GM12878 (cell line): ENCODE results near the gene INTS6. TPM values are rescaled to one million over a fixed set of nuclear protein-coding genes. Genes with fewer than 3 reads are reported as not detected.

Source experiments
- ATAC-seq: fragments of 200-7000 bp; cut with Tn5 transposase; 3 replicates; pipeline ENCODE4 v1.9.1; 2020; ENCODE audit warnings: mild to moderate bottlenecking, moderate library complexity
- BruUV-seq: library from RNA; stranded (reverse); fragments of 400-500 nt; replicated peaks from 2 replicates; lab custom pipeline; 2021; lab: Mats Ljungman, UMichigan
- CTCF ChIA-PET: fragments of 300-600 bp; sonication (Branson Sonifier 250); formaldehyde crosslinking; extraction: SDS; loops from one replicate; lab custom pipeline; 2021; ENCODE audit warnings: inconsistent platforms; lab: Yijun Ruan, JAX
- POLR2A ChIA-PET: fragments of 350-600 bp; formaldehyde crosslinking; extraction: SDS; loops from one replicate; lab custom pipeline; 2021; ENCODE audit warnings: inconsistent platforms; lab: Charles Lee
- RAD21 ChIA-PET: fragments of 300-600 bp; sonication (Branson Sonifier 250); formaldehyde crosslinking; loops from one replicate; lab custom pipeline; 2023; ENCODE audit warnings: antibody characterized with exemption; ENCODE audit not compliant: unreplicated experiment; lab: Charles Lee
- SMC1A ChIA-PET: fragments of 300-600 bp; sonication (Branson Sonifier 250); formaldehyde crosslinking; loops from one replicate; lab custom pipeline; 2023; ENCODE audit not compliant: unreplicated experiment, uncharacterized antibody; lab: Charles Lee
- DNase-seq: peaks from one replicate; pipeline ENCODE4 v3.0.0-alpha.2; 2011; ENCODE audit warnings: low read depth, low spot score
- FAIRE-seq: peaks from 3 replicates; lab custom pipeline; 2011; peaks lifted over from hg19 to GRCh38; lab: Jason Lieb, UNC
- H2AFZ ChIP-seq: 2 replicates; pipeline ENCODE4 v1.6.0; 2011; ENCODE audit warnings: low read depth, low read length, control low read depth; ENCODE audit not compliant: control insufficient read depth
- H3K27ac ChIP-seq: 2 replicates; pipeline ENCODE4 v1.5.1; 2011; ENCODE audit warnings: control low read depth; ENCODE audit not compliant: control insufficient read depth, insufficient read depth
- H3K27me3 ChIP-seq, 2 experiments: replicated peaks in 1 of 2; 2 replicates each; pipeline versions ENCODE4 v1.6.0 to v1.6.1; 2011; ENCODE audit warnings: low read length in 1 of 2; ENCODE audit not compliant: control insufficient read depth in 2 of 2, insufficient read depth in 2 of 2
- H3K36me3 ChIP-seq, 2 experiments: 2 replicates each; pipeline ENCODE4 v1.5.1; 2011; ENCODE audit warnings: low read length in 1 of 2; ENCODE audit not compliant: control insufficient read depth in 2 of 2, insufficient read depth in 2 of 2
- H3K4me1 ChIP-seq: 2 replicates; pipeline ENCODE4 v1.6.1; 2011; ENCODE audit warnings: mild to moderate bottlenecking, low read length, moderate library complexity, mixed read lengths; ENCODE audit not compliant: control insufficient read depth, insufficient read depth
- H3K4me2 ChIP-seq: 2 replicates; pipeline ENCODE4 v1.6.0; 2011; ENCODE audit warnings: control low read depth; ENCODE audit not compliant: control insufficient read depth, insufficient read depth
- H3K4me3 ChIP-seq: fragments of 200-600 bp; sonication (generic); 2 replicates; pipeline ENCODE4 v1.5.1; 2016
- H3K79me2 ChIP-seq: 2 replicates; pipeline ENCODE4 v1.6.0; 2011; ENCODE audit warnings: low read length; ENCODE audit not compliant: control insufficient read depth, insufficient read depth
- H3K9ac ChIP-seq: 2 replicates; pipeline ENCODE4 v1.8.0; 2011; ENCODE audit warnings: low read length, control low read depth, mixed read lengths; ENCODE audit not compliant: control insufficient read depth, insufficient read depth
- H3K9me3 ChIP-seq: replicated peaks from 3 replicates; pipeline ENCODE4 v1.5.1; 2011; ENCODE audit warnings: mild to moderate bottlenecking, low read length; ENCODE audit not compliant: control insufficient read depth, insufficient read depth
- H4K20me1 ChIP-seq: 2 replicates; pipeline ENCODE4 v1.6.0; 2011; ENCODE audit not compliant: control insufficient read depth, insufficient read depth
- BHLHE40 ChIP-seq, 2 experiments: fragments of 450-650 bp in 1 of 2; IDR thresholded peaks; 2 replicates each; pipeline ENCODE4 v1.6.1; 2011 to 2017; ENCODE audit warnings: low read depth in 2 of 2, borderline replicate concordance in 1 of 2, improper control_type of control experiment in 1 of 2, low read length in 1 of 2, mild to moderate bottlenecking in 1 of 2
- CHD4 ChIP-seq: fragments of 200-600 bp; sonication (generic); IDR thresholded peaks from 2 replicates; pipeline ENCODE4 v1.6.1; 2016; ENCODE audit warnings: mild to moderate bottlenecking
- FOXK2 ChIP-seq: fragments of 450-650 bp; IDR thresholded peaks from 2 replicates; pipeline ENCODE4 v1.6.1; 2017; ENCODE audit warnings: mild to moderate bottlenecking, moderate library complexity
- IKZF2 ChIP-seq, 2 experiments: fragments of 450-650 bp; IDR thresholded peaks; 2 replicates each; pipeline ENCODE4 v1.6.1; 2017; ENCODE audit warnings: mild to moderate bottlenecking in 2 of 2, moderate library complexity in 2 of 2
- JUNB ChIP-seq: IDR thresholded peaks from 2 replicates; pipeline ENCODE4 v1.6.1; 2016; ENCODE audit warnings: antibody characterized with exemption, mild to moderate bottlenecking
- NBN ChIP-seq: fragments of 450-650 bp; IDR thresholded peaks from 2 replicates; pipeline ENCODE4 v1.6.1; 2016
- RAD21 ChIP-seq: IDR thresholded peaks from 2 replicates; pipeline ENCODE4 v1.6.1; 2011; ENCODE audit warnings: mild to moderate bottlenecking, low read depth, low read length, moderate library complexity; ENCODE audit not compliant: insufficient read depth
- SMAD1 ChIP-seq: fragments of 450-650 bp; IDR thresholded peaks from 2 replicates; pipeline ENCODE4 v1.6.1; 2018; ENCODE audit warnings: mild to moderate bottlenecking, low read depth; ENCODE audit not compliant: partially characterized antibody
- TCF3 ChIP-seq: IDR thresholded peaks from 2 replicates; pipeline ENCODE4 v1.6.1; 2012; ENCODE audit warnings: low read depth, mild to moderate bottlenecking, low read length, borderline replicate concordance; ENCODE audit not compliant: insufficient read depth
- WGBS: methylation state at CpG from one replicate; pipeline ENCODE4 v1.1.6; 2016; ENCODE audit warnings: low lambda C conversion rate; ENCODE audit not compliant: insufficient replicate concordance, insufficient coverage; ENCODE audit errors: missing lambda C conversion rate; 5-methylcytosine and 5-hydroxymethylcytosine counted together
- in situ Hi-C: fragments of 300-500 bp; cut with MboI; formaldehyde crosslinking; loops from 9 replicates; pipeline ENCODE4 v1.14.3; 2018; ENCODE audit warnings: mixed read lengths
- intact Hi-C: fragments of 100-400 bp; cut with micrococcal nuclease; formaldehyde crosslinking; loops from one replicate; pipeline ENCODE4 v1.14.2; 2022; ENCODE audit not compliant: unreplicated experiment
- polyA plus RNA-seq, 11 experiments: library from polyadenylated mRNA; depleted of rRNA in 4 of 11; unstranded in 6 of 11; stranded (reverse) in 5 of 11; fragments of >200 nt; fragmentation: Nextera tagmentation in 4 of 11; fragmentation: Illumina TruSeq in 1 of 11; extraction: Ambion mirVana in 4 of 11; extraction: Trizol in 1 of 11; gene quantifications; 1 replicate in 1 of 11; 2 replicates in 10 of 11; pipeline versions ENCODE4 v1.2.1 to v1.2.3, GENCODE V29; 2011 to 2016; ENCODE audit warnings: inconsistent platforms in 2 of 11, missing spikeins in 2 of 11, low read depth in 1 of 11
- total RNA-seq, 4 experiments: library from RNA; depleted of rRNA in 3 of 4; stranded (reverse); fragments of >200 nt in 3 of 4; fragmentation: Illumina TruSeq in 1 of 4; extraction: Trizol in 1 of 4; gene quantifications; 2 replicates each; pipeline versions ENCODE4 v1.2.1 to v1.2.3, GENCODE V29; 2013 to 2021
- TF ChIP-seq, protein P1 (sequence below): fragments of 450-650 bp; IDR thresholded peaks from 2 replicates; pipeline ENCODE4 v1.6.1; 2017; ENCODE audit warnings: mild to moderate bottlenecking, moderate library complexity
- TF ChIP-seq, protein P2 (sequence below): fragments of 450-650 bp; IDR thresholded peaks from 2 replicates; pipeline ENCODE4 v1.6.1; 2017; ENCODE audit warnings: low read depth, mild to moderate bottlenecking, moderate library complexity
- TF ChIP-seq, protein P3 (sequence below), 3 experiments: IDR thresholded peaks in 2 of 3; conservative IDR thresholded peaks in 1 of 3; 2 replicates each; pipeline ENCODE4 v1.5.1; 2011; ENCODE audit warnings: low read depth in 3 of 3, low read length in 3 of 3, mild to moderate bottlenecking in 3 of 3, control low read depth in 2 of 3, moderate library complexity in 2 of 3, inconsistent platforms in 1 of 3, mixed read lengths in 1 of 3; ENCODE audit not compliant: control insufficient read depth in 2 of 3, insufficient read depth in 1 of 3; ENCODE audit errors: extremely low read depth in 1 of 3

The INTS6 gene
- total and polyA plus RNA-seq, 10 of the 15 experiments (the other 5 are each of a cell fraction or from before 2014, with no cell fraction given) = 7.2 to 57.7 (median 30.9) TPM

DNA sequence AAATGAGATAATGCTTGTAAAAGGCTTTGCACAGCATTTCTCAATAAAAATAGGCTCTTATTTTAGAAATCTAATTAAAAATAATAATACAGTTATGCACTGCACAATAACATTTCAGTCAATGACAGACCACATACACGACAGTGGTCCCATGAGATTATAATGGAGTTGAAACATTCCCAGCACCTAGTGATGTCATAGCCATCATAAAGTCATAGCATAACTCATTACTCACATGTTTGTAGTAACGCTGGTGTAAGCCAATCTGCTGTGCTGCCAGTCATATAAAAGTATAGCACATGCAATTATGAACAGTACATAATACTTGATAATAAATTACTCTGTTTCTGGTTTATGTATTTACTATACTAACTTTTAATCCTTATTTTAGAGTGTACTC is 126.1 kb downstream of the INTS6 start:
- ChIA-PET CTCF (no interaction called here), POLR2A (no interaction called here)
- TF ChIP-seq TCF3 (no peak), NBN (no peak), CHD4 (no peak), FOXK2 (no peak), IKZF2 (IDR thresholded peaks at IDR 0.05) (no peak), BHLHE40 (IDR thresholded peaks at IDR 0.05; ENCODE audit: borderline replicate concordance in 1 of 2, low read depth in 2 of 2, low read length in 1 of 2) (no peak), RAD21 (no peak), SMAD1 (no peak), JUNB (no peak)
- TF ChIP-seq, protein P1, sequence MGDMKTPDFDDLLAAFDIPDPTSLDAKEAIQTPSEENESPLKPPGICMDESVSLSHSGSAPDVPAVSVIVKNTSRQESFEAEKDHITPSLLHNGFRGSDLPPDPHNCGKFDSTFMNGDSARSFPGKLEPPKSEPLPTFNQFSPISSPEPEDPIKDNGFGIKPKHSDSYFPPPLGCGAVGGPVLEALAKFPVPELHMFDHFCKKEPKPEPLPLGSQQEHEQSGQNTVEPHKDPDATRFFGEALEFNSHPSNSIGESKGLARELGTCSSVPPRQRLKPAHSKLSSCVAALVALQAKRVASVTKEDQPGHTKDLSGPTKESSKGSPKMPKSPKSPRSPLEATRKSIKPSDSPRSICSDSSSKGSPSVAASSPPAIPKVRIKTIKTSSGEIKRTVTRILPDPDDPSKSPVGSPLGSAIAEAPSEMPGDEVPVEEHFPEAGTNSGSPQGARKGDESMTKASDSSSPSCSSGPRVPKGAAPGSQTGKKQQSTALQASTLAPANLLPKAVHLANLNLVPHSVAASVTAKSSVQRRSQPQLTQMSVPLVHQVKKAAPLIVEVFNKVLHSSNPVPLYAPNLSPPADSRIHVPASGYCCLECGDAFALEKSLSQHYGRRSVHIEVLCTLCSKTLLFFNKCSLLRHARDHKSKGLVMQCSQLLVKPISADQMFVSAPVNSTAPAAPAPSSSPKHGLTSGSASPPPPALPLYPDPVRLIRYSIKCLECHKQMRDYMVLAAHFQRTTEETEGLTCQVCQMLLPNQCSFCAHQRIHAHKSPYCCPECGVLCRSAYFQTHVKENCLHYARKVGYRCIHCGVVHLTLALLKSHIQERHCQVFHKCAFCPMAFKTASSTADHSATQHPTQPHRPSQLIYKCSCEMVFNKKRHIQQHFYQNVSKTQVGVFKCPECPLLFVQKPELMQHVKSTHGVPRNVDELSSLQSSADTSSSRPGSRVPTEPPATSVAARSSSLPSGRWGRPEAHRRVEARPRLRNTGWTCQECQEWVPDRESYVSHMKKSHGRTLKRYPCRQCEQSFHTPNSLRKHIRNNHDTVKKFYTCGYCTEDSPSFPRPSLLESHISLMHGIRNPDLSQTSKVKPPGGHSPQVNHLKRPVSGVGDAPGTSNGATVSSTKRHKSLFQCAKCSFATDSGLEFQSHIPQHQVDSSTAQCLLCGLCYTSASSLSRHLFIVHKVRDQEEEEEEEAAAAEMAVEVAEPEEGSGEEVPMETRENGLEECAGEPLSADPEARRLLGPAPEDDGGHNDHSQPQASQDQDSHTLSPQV = no peak
- TF ChIP-seq, protein P2, sequence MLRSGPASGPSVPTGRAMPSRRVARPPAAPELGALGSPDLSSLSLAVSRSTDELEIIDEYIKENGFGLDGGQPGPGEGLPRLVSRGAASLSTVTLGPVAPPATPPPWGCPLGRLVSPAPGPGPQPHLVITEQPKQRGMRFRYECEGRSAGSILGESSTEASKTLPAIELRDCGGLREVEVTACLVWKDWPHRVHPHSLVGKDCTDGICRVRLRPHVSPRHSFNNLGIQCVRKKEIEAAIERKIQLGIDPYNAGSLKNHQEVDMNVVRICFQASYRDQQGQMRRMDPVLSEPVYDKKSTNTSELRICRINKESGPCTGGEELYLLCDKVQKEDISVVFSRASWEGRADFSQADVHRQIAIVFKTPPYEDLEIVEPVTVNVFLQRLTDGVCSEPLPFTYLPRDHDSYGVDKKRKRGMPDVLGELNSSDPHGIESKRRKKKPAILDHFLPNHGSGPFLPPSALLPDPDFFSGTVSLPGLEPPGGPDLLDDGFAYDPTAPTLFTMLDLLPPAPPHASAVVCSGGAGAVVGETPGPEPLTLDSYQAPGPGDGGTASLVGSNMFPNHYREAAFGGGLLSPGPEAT = no peak
- TF ChIP-seq, protein P3, sequence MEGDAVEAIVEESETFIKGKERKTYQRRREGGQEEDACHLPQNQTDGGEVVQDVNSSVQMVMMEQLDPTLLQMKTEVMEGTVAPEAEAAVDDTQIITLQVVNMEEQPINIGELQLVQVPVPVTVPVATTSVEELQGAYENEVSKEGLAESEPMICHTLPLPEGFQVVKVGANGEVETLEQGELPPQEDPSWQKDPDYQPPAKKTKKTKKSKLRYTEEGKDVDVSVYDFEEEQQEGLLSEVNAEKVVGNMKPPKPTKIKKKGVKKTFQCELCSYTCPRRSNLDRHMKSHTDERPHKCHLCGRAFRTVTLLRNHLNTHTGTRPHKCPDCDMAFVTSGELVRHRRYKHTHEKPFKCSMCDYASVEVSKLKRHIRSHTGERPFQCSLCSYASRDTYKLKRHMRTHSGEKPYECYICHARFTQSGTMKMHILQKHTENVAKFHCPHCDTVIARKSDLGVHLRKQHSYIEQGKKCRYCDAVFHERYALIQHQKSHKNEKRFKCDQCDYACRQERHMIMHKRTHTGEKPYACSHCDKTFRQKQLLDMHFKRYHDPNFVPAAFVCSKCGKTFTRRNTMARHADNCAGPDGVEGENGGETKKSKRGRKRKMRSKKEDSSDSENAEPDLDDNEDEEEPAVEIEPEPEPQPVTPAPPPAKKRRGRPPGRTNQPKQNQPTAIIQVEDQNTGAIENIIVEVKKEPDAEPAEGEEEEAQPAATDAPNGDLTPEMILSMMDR (IDR thresholded peaks at IDR 0.05 in 2 of 3, conservative IDR thresholded peaks at IDR 0.05 in 1 of 3; ENCODE audit: control insufficient read depth in 2 of 3, extremely low read depth in 1 of 3, insufficient read depth in 1 of 3, low read depth in 3 of 3, low read length in 3 of 3) = no peak

More for the DNA sequence above, 126.1 kb downstream of the INTS6 start:
- ATAC-seq (no peak), FAIRE-seq (no peak), DNase-seq (no peak)
- 27% methylated on average over 2 of the region's 2 CpGs for WGBS
- Histone ChIP-seq H3K9ac (no peak overlapping the region), H3K9me3 (no peaks in the 10 kb centered on the region), H3K4me3 (no peak overlapping the region), H3K79me2 (no peaks in the 10 kb centered on the region), H3K4me2 (no peak overlapping the region), H2AFZ (no peak overlapping the region), H3K4me1 (peaks cover 20% of the 10 kb centered on the region), H3K36me3 (no peaks in the 10 kb centered on the region), H3K27me3 (no peaks in the 10 kb centered on the region), H3K27ac (no peak overlapping the region), H4K20me1 (no peaks in the 10 kb centered on the region)
- in situ Hi-C loops = no loop called here
- SMC1A ChIA-PET = interaction anchor here (1.4 kb wide), 1 partner anchor 149 kb away, joined by 3 read pairs; no protein-coding TSS in a partner anchor
- no TSS peak for BruUV-seq
- intact Hi-C loops = no loop called here
- RAD21 ChIA-PET = interaction anchor here (0.6 kb wide), 1 partner anchor 228 kb away, joined by 3 read pairs; no protein-coding TSS in a partner anchor
